NB4 (cell line): ENCODE measurements around the gene POGK.
A peak's percentile ranks its signal among the peaks of the same experiment; 100 is the strongest.
"Not testable (repeated sequence)": the region's sequence is repeated elsewhere in the genome, so short reads cannot be mapped to it uniquely, and the experiment has no call there.

ENCODE experiments used
- DNase-seq: peaks from one replicate; pipeline ENCODE4 v3.0.0; 2010; ENCODE audit warnings: low read depth
- H3K4me3 ChIP-seq: one replicate; pipeline ENCODE4 v1.5.1; 2011; ENCODE audit warnings: mild to moderate bottlenecking, low read depth, low read length, moderate library complexity
- MAX ChIP-seq: IDR thresholded peaks from 2 replicates; pipeline ENCODE4 v1.6.1; 2011; ENCODE audit warnings: low read depth, low read length
- MYC ChIP-seq: IDR thresholded peaks from 2 replicates; pipeline ENCODE4 v1.6.1; 2011; ENCODE audit warnings: low read depth, low read length
- POLR2A ChIP-seq: IDR thresholded peaks from 2 replicates; pipeline ENCODE4 v1.6.1; 2011; ENCODE audit warnings: mild to moderate bottlenecking; ENCODE audit not compliant: insufficient read length; ENCODE audit errors: extremely low read depth
- TF ChIP-seq, protein P1 (sequence below): IDR thresholded peaks from one replicate; pipeline ENCODE4 v1.5.1; 2012; ENCODE audit warnings: low read depth, low read length

POGK gene

GRCh38 chr1:166876540-166876838 is 37.2 kb downstream of the POGK start:
- TF ChIP-seq POLR2A = peak; percentile 11
- TF ChIP-seq, protein P1, sequence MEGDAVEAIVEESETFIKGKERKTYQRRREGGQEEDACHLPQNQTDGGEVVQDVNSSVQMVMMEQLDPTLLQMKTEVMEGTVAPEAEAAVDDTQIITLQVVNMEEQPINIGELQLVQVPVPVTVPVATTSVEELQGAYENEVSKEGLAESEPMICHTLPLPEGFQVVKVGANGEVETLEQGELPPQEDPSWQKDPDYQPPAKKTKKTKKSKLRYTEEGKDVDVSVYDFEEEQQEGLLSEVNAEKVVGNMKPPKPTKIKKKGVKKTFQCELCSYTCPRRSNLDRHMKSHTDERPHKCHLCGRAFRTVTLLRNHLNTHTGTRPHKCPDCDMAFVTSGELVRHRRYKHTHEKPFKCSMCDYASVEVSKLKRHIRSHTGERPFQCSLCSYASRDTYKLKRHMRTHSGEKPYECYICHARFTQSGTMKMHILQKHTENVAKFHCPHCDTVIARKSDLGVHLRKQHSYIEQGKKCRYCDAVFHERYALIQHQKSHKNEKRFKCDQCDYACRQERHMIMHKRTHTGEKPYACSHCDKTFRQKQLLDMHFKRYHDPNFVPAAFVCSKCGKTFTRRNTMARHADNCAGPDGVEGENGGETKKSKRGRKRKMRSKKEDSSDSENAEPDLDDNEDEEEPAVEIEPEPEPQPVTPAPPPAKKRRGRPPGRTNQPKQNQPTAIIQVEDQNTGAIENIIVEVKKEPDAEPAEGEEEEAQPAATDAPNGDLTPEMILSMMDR = peak; percentile 7
- no peak for TF ChIP-seq MAX
- TF ChIP-seq MYC = no peak
- peak overlapping the region; percentile 67 for H3K4me3 ChIP-seq
- DNase-seq = no peak

DNA sequence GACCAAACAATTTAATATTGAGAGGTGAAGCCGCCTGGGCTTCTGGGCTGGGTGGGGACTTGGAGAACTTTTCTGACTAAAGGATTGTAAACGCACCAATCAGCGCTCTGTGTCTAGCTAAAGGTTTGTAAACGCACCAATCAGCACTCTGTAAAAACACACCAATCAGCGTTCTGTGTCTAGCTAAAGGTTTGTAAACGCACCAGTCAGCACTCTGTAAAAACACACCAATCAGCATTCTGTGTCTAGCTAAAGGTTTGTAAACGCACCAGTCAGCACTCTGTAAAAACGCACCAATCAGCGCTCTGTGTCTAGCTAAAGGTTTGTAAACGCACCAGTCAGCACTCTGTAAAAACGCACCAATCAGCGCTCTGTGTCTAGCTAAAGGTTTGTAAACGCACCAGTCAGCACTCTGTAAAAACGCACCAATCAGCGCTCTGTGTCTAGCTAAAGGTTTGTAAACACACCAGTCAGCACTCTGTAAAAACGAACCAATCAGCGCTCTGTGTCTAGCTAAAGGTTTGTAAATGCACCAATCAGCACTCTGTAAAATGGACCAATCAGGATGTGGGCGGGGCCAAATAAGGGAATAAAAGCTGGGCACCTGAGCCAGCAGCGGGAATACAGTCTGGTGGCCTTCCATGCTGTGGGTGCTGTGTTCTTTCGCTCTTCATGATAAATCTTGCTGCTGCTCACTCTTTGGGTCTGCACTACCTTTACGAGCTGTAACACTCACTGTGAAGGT is 39.1 kb downstream of the POGK start:
- not testable (repeated sequence) for H3K4me3 ChIP-seq, DNase-seq

DNA sequence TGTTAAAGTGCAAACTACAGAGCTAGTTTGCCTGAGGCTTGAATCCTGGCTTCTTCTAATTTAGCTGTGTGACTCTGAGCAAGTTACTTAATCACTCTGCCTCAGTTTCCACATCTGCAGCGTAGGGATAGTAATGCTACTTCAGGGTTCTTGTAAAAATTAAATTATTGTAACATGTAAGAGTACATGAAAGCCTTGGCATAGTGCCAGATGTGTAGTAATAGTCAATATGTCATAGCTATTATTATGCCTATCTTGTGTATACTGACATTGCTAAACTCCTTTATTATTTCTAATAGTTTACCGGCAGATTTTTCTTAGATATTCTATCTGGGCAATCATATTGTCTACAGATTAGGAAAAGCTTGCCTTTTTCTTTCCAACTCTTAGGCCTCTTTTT is 43.6 kb downstream of the POGK start:
- TF ChIP-seq, protein P1 = no peak
- no peak for TF ChIP-seq POLR2A
- no peak for TF ChIP-seq MYC
- no peak for TF ChIP-seq MAX
- no peak overlapping the region for H3K4me3 ChIP-seq
- DNase-seq = no peak

DNA sequence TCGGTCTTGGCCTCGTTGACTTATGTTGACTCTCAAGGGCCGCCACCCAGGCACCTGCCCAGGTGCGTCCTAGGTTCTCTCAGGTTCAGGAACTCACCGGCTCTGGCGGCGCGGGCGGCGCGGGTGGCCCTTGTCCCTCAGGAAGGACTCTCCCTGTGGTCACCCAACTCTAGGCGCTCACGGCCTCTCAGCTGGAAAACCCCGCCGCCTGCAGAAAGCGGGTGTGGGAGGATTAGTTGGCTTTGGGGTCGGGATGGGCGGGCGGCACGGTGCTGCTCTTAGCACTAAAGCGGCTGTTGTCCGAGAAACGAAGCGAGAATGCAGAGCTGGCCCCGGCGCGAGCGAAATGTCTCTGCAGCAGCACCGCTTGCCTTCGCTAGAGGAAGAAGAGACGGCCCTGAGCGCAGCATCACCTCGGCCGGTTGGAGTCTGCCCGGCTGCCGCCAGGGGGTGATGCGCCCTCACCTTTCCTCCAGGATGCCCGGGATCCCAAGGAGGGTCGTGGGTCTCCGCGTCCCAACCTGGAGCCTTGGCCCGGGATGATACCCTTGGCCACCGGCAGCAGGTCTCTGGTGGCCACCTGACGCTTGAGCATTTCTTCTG is 44.9 kb downstream of the POGK start:
- TF ChIP-seq MYC (no peak), POLR2A (no peak), MAX (no peak)
- TF ChIP-seq, protein P1 = no peak
- DNase-seq = no peak
- H3K4me3 ChIP-seq = no peak overlapping the region

DNA sequence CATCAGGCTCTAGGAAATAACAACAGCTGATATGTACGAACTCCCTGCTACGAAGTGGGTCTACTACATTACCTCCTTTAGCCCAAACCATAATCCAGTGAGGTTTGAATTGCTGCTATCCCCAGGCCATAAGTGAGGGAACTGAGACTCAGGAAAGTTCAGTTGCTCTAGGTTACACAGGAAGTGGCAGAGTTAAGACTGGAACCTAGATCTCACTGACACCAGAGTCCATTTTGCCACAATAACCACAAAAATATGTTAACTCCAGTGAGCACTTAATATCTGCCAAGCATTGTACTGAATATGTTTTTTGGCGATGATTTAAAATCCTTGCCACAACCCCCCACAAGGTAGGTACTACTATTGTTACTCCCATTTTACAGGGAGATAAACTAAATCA is 45.7 kb downstream of the POGK start:
- no peak overlapping the region for H3K4me3 ChIP-seq
- no peak for DNase-seq
- TF ChIP-seq POLR2A (no peak), MAX (no peak), MYC (no peak)
- TF ChIP-seq, protein P1 = no peak

GRCh38 chr1:166888373-166889111 is 49.3 kb downstream of the POGK start:
- H3K4me3 ChIP-seq = no peak overlapping the region
- TF ChIP-seq, protein P1 = no peak
- TF ChIP-seq POLR2A = no peak
- no peak for TF ChIP-seq MAX
- TF ChIP-seq MYC = no peak
- DNase-seq = no peak
